ENCODE measurements around the gene DCBLD1.

DNA sequence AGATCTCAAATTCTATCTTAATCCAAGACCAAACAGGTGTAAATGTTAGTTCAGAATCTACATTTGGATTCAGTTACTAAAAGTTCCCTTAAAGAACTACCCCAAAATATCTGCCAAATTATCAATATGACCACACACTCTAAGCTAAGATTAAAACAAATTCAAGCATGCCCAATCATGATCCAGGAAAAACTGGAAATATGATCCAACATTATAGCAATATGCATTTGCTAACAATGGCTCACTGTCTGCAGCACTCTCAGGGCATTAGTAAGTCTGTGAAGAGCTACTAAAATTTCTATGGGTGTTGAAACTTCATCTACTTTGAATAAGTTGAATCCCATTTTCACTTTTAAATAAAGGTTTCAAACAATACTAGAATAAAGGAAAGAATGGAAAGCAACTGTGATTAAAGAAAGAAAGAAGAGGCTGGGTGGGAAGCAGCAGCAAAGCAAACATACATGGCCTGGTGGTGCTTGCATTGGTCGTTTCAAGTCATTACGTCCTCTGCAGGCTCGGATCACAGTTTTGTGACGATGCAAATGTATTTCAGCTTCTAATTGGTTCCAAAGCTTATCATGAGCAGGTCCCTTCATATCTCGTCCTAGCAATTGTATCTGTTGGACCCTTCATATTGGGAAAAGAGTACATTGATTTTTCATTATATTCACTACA, 90.7 kb downstream of the DCBLD1 start:
- TF ChIP-seq, protein P1, sequence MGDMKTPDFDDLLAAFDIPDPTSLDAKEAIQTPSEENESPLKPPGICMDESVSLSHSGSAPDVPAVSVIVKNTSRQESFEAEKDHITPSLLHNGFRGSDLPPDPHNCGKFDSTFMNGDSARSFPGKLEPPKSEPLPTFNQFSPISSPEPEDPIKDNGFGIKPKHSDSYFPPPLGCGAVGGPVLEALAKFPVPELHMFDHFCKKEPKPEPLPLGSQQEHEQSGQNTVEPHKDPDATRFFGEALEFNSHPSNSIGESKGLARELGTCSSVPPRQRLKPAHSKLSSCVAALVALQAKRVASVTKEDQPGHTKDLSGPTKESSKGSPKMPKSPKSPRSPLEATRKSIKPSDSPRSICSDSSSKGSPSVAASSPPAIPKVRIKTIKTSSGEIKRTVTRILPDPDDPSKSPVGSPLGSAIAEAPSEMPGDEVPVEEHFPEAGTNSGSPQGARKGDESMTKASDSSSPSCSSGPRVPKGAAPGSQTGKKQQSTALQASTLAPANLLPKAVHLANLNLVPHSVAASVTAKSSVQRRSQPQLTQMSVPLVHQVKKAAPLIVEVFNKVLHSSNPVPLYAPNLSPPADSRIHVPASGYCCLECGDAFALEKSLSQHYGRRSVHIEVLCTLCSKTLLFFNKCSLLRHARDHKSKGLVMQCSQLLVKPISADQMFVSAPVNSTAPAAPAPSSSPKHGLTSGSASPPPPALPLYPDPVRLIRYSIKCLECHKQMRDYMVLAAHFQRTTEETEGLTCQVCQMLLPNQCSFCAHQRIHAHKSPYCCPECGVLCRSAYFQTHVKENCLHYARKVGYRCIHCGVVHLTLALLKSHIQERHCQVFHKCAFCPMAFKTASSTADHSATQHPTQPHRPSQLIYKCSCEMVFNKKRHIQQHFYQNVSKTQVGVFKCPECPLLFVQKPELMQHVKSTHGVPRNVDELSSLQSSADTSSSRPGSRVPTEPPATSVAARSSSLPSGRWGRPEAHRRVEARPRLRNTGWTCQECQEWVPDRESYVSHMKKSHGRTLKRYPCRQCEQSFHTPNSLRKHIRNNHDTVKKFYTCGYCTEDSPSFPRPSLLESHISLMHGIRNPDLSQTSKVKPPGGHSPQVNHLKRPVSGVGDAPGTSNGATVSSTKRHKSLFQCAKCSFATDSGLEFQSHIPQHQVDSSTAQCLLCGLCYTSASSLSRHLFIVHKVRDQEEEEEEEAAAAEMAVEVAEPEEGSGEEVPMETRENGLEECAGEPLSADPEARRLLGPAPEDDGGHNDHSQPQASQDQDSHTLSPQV (IDR thresholded peaks at IDR 0.05): no peak
- TF ChIP-seq ZNF24 (IDR thresholded peaks at IDR 0.05) (no peak), ELF1 (tag; IDR thresholded peaks at IDR 0.05) (no peak), LARP7 (IDR thresholded peaks at IDR 0.05) (no peak), FOS (IDR thresholded peaks at IDR 0.05; ENCODE audit: extremely low read depth, insufficient read length) (no peak), CEBPB (tag; IDR thresholded peaks at IDR 0.05) (no peak), NFRKB (IDR thresholded peaks at IDR 0.05; ENCODE audit: low read depth) (no peak), GATAD2B (IDR thresholded peaks at IDR 0.05; ENCODE audit: borderline replicate concordance) (no peak), FOSL1 (tag; conservative IDR thresholded peaks at IDR 0.05) (no peak), JUND (IDR thresholded peaks at IDR 0.05; ENCODE audit: borderline replicate concordance, low read depth, low read length) (no peak), JUND (tag; IDR thresholded peaks at IDR 0.05; ENCODE audit: borderline replicate concordance, low read depth, low read length) (no peak)
- TF ChIP-seq, protein P2, sequence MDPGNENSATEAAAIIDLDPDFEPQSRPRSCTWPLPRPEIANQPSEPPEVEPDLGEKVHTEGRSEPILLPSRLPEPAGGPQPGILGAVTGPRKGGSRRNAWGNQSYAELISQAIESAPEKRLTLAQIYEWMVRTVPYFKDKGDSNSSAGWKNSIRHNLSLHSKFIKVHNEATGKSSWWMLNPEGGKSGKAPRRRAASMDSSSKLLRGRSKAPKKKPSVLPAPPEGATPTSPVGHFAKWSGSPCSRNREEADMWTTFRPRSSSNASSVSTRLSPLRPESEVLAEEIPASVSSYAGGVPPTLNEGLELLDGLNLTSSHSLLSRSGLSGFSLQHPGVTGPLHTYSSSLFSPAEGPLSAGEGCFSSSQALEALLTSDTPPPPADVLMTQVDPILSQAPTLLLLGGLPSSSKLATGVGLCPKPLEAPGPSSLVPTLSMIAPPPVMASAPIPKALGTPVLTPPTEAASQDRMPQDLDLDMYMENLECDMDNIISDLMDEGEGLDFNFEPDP (CRISPR knock-in tag; IDR thresholded peaks at IDR 0.05): no peak
- TF ChIP-seq, protein P3, sequence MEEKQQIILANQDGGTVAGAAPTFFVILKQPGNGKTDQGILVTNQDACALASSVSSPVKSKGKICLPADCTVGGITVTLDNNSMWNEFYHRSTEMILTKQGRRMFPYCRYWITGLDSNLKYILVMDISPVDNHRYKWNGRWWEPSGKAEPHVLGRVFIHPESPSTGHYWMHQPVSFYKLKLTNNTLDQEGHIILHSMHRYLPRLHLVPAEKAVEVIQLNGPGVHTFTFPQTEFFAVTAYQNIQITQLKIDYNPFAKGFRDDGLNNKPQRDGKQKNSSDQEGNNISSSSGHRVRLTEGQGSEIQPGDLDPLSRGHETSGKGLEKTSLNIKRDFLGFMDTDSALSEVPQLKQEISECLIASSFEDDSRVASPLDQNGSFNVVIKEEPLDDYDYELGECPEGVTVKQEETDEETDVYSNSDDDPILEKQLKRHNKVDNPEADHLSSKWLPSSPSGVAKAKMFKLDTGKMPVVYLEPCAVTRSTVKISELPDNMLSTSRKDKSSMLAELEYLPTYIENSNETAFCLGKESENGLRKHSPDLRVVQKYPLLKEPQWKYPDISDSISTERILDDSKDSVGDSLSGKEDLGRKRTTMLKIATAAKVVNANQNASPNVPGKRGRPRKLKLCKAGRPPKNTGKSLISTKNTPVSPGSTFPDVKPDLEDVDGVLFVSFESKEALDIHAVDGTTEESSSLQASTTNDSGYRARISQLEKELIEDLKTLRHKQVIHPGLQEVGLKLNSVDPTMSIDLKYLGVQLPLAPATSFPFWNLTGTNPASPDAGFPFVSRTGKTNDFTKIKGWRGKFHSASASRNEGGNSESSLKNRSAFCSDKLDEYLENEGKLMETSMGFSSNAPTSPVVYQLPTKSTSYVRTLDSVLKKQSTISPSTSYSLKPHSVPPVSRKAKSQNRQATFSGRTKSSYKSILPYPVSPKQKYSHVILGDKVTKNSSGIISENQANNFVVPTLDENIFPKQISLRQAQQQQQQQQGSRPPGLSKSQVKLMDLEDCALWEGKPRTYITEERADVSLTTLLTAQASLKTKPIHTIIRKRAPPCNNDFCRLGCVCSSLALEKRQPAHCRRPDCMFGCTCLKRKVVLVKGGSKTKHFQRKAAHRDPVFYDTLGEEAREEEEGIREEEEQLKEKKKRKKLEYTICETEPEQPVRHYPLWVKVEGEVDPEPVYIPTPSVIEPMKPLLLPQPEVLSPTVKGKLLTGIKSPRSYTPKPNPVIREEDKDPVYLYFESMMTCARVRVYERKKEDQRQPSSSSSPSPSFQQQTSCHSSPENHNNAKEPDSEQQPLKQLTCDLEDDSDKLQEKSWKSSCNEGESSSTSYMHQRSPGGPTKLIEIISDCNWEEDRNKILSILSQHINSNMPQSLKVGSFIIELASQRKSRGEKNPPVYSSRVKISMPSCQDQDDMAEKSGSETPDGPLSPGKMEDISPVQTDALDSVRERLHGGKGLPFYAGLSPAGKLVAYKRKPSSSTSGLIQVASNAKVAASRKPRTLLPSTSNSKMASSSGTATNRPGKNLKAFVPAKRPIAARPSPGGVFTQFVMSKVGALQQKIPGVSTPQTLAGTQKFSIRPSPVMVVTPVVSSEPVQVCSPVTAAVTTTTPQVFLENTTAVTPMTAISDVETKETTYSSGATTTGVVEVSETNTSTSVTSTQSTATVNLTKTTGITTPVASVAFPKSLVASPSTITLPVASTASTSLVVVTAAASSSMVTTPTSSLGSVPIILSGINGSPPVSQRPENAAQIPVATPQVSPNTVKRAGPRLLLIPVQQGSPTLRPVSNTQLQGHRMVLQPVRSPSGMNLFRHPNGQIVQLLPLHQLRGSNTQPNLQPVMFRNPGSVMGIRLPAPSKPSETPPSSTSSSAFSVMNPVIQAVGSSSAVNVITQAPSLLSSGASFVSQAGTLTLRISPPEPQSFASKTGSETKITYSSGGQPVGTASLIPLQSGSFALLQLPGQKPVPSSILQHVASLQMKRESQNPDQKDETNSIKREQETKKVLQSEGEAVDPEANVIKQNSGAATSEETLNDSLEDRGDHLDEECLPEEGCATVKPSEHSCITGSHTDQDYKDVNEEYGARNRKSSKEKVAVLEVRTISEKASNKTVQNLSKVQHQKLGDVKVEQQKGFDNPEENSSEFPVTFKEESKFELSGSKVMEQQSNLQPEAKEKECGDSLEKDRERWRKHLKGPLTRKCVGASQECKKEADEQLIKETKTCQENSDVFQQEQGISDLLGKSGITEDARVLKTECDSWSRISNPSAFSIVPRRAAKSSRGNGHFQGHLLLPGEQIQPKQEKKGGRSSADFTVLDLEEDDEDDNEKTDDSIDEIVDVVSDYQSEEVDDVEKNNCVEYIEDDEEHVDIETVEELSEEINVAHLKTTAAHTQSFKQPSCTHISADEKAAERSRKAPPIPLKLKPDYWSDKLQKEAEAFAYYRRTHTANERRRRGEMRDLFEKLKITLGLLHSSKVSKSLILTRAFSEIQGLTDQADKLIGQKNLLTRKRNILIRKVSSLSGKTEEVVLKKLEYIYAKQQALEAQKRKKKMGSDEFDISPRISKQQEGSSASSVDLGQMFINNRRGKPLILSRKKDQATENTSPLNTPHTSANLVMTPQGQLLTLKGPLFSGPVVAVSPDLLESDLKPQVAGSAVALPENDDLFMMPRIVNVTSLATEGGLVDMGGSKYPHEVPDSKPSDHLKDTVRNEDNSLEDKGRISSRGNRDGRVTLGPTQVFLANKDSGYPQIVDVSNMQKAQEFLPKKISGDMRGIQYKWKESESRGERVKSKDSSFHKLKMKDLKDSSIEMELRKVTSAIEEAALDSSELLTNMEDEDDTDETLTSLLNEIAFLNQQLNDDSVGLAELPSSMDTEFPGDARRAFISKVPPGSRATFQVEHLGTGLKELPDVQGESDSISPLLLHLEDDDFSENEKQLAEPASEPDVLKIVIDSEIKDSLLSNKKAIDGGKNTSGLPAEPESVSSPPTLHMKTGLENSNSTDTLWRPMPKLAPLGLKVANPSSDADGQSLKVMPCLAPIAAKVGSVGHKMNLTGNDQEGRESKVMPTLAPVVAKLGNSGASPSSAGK (IDR thresholded peaks at IDR 0.05): no peak
- TF ChIP-seq, protein P4, sequence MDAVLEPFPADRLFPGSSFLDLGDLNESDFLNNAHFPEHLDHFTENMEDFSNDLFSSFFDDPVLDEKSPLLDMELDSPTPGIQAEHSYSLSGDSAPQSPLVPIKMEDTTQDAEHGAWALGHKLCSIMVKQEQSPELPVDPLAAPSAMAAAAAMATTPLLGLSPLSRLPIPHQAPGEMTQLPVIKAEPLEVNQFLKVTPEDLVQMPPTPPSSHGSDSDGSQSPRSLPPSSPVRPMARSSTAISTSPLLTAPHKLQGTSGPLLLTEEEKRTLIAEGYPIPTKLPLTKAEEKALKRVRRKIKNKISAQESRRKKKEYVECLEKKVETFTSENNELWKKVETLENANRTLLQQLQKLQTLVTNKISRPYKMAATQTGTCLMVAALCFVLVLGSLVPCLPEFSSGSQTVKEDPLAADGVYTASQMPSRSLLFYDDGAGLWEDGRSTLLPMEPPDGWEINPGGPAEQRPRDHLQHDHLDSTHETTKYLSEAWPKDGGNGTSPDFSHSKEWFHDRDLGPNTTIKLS (IDR thresholded peaks at IDR 0.05; ENCODE audit: borderline replicate concordance, low read depth): no peak
